ENCODE data around the gene ARHGEF12.
A peak's percentile ranks its signal among the peaks of the same experiment; 100 is the strongest.

The ARHGEF12 gene

DNA sequence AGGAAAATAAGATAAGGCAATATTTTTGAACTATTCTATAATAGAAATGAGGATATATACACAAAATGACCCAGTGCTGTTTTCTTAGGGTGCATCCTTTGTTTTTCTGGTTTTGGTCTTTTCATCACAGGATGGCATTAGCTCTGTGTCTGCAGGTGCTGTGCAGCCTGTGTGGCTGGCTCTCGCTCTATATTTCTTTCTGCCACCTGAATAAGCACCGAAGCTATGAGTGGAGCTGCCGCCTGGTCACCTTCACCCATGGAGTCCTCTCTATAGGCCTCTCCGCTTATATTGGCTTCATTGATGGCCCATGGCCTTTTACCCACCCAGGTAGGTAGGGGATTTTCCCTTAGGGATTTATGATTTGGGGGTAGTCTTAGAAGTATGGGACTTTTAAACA lies 8.9 kb upstream of the ARHGEF12 start:
- H3K9ac ChIP-seq = peak overlapping the region in 5 of 11 experiments; percentile 86 to 95 (median 91); a peak in 8 of 22 replicates
- H3K27ac ChIP-seq = peak overlapping the region in 8 of 11 experiments; percentile 88 to 92 (median 91); a peak in 16 of 22 replicates
- peaks cover 0 to 33% (median 0%) of the 10 kb centered on the region in 11 experiments; a peak in 4 of 22 replicates for H3K27me3 ChIP-seq
- H3K4me2 ChIP-seq = peak overlapping the region; percentile 87 to 95 (median 90)
- peaks cover 23 to 58% (median 35%) of the 10 kb centered on the region in 10 experiments for H3K4me1 ChIP-seq
- peaks cover 0 to 20% (median 7%) of the 10 kb centered on the region in 11 experiments; a peak in 10 of 22 replicates for H4K20me1 ChIP-seq
- H3K9me3 ChIP-seq (replicated peaks in 1 of 11) = no peaks in the 10 kb centered on the region
- peak overlapping the region in 4 of 10 experiments; percentile 11 to 92 (median 86); a peak in 6 of 20 replicates for H3K4me3 ChIP-seq
- H3K36me3 ChIP-seq = peaks cover 10 to 44% (median 20%) of the 10 kb centered on the region in 11 experiments
- TF ChIP-seq Cebpa-rat (IDR thresholded peaks at IDR 0.05) = no peak

DNA sequence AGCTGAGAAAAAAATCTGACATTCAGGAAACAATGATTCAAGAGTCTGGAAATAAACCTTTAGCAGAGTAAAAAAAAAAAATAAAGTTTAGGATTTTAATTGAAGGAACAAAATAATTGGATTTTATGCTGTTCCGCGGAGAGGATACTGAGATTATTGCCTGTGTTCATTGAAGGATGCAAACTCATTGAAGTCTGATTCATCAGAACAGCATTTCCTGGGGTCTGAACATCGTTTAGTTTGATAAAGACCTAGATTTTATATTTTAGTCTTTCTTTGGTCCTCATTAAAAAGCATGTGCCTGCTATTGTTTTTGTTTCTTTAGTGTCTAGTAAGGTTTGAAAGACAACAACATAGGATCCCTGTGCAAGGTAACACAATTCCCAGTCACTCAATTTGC lies 6.7 kb upstream of the ARHGEF12 start:
- H3K9me3 ChIP-seq (replicated peaks in 1 of 11) = no peaks in the 10 kb centered on the region
- H3K4me3 ChIP-seq = no peak overlapping the region
- H3K27ac ChIP-seq = no peak overlapping the region
- H4K20me1 ChIP-seq = peaks cover 0 to 20% (median 7%) of the 10 kb centered on the region in 11 experiments; a peak in 10 of 22 replicates
- H3K4me2 ChIP-seq = no peak overlapping the region
- TF ChIP-seq Cebpa-rat (IDR thresholded peaks at IDR 0.05) = no peak
- no peak overlapping the region for H3K9ac ChIP-seq
- peaks cover 23 to 57% (median 35%) of the 10 kb centered on the region in 10 experiments for H3K4me1 ChIP-seq
- H3K27me3 ChIP-seq = peaks cover 0 to 25% (median 0%) of the 10 kb centered on the region in 11 experiments; a peak in 4 of 22 replicates
- H3K36me3 ChIP-seq = peaks cover 10 to 45% (median 20%) of the 10 kb centered on the region in 11 experiments

DNA sequence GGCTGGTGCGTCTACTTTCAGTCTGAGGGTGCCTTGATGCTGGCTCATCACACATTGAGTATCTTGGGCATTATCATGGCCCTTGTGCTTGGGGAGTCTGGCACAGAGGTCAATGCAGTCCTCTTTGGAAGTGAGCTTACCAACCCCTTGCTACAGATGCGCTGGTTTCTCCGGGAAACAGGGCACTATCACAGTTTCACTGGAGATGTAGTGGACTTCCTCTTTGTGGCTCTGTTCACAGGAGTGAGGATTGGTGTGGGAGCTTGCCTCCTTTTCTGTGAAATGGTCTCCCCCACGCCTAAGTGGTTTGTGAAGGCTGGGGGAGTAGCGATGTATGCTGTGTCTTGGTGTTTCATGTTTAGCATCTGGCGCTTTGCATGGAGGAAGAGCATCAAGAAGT lies 6.2 kb upstream of the ARHGEF12 start:
- no peak for TF ChIP-seq Cebpa-rat (IDR thresholded peaks at IDR 0.05)
- Histone ChIP-seq H3K4me3 (no peak overlapping the region), H3K4me1 (peaks cover 23 to 55% (median 35%) of the 10 kb centered on the region in 10 experiments), H3K4me2 (no peak overlapping the region), H3K9ac (no peak overlapping the region), H3K36me3 (peaks cover 10 to 45% (median 20%) of the 10 kb centered on the region in 11 experiments), H3K27ac (no peak overlapping the region), H4K20me1 (peaks cover 0 to 20% (median 7%) of the 10 kb centered on the region in 11 experiments; a peak in 10 of 22 replicates), H3K9me3 (replicated peaks in 1 of 11) (no peaks in the 10 kb centered on the region), H3K27me3 (peaks cover 0 to 20% (median 0%) of the 10 kb centered on the region in 11 experiments; a peak in 4 of 22 replicates)

DNA sequence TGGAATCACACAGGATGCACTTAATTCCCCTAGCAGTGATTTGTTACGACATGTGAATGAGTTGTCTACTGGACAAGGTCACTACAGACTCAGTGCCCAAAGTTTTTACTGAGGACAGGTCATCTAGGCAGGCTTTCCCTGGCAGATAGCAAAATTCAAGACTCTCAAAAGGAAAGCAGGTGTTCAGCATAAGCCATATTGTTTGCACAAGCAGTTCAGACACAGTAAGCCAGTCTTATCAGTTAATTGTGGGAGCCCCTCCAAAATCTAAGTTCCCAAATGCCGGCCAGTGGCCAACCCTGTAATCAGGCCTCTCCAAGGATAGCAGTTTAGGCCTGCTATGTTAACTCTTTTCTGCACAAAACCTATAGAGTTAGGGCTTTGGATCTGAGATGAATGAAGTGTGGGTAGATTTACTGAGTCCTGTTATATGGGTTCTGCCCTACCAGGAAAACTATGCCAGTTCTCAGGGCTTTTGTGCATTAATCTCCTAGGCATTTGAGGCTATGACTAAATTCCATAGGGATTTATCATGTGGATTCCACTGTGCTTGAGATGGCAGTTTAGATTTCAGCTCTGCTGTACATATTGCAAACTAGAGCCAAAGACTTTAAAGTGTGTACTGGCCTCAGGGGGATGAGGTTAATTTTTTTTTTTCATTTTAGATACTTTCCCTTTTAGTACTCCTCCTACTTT lies 4.8 kb upstream of the ARHGEF12 start:
- TF ChIP-seq Cebpa-rat (IDR thresholded peaks at IDR 0.05) = no peak
- Histone ChIP-seq H4K20me1 (peaks cover 0 to 22% (median 7%) of the 10 kb centered on the region in 11 experiments; a peak in 11 of 22 replicates), H3K27me3 (peaks cover 0 to 17% (median under 1%) of the 10 kb centered on the region in 11 experiments; a peak in 8 of 22 replicates), H3K9me3 (replicated peaks in 1 of 11) (no peaks in the 10 kb centered on the region), H3K36me3 (peaks cover 10 to 45% (median 20%) of the 10 kb centered on the region in 11 experiments), H3K4me2 (no peak overlapping the region), H3K4me1 (peaks cover 18 to 55% (median 34%) of the 10 kb centered on the region in 10 experiments), H3K27ac (no peak overlapping the region), H3K4me3 (no peak overlapping the region), H3K9ac (no peak overlapping the region)

DNA sequence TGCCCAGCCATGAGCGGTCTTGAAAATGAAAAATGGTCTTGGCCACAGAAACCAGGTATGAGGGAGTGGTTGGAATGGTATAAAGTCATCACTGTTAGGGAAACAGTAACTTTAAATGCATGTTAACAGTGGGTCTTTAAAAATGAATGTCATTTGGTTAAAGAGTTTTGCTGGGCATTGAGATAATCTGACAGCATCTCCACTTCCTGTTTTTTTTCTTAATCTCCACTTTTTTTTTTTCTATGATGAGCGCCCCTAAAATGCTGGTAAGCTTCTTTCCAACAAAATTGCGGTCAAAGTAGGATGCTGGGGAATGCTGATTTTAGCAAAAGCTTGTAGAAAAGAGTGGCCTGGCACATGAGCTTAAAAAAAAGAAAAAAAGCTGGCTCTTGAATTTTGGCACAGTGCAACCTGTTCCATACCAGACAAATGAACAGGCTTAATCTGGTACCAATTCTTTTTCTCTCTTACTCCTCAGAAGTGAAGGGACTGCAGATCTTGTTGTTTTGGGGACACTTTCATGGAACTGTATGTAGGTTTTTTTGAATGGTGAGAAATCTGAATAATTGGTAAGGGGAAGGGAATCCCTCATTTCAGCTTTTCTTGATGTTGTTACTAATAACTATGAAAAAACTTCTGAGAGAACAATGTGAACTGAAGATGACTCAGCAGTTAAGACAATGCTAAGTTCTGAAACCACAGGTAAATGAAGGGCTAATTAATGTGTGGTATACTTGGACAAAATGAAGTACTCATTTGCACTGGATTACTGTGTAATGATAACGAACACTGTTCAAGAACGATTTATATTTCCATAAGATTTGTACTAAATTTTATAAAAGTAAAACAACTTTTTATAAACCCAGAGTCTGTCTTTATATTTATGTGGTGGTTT lies 3.1 kb upstream of the ARHGEF12 start:
- H3K4me2 ChIP-seq = no peak overlapping the region
- no peak for TF ChIP-seq Cebpa-rat (IDR thresholded peaks at IDR 0.05)

DNA sequence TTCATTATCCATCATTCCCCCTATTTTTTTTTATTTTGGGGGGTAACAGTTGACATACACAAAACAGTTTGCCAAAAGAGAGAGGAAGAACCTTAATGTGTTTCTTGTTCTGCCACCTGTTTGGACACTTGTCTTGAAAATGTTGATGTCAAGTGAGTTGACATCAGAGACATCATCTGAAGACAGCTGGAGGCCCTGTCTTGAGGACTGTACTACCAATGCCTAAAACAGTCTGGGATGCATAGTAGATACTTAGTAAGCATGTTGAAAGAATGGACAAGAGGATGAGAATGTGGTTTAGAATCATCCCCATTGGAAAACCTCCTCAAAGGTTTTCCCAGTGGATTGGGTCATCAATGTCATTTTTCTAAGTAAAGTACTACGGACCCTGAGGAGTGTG lies 2.4 kb upstream of the ARHGEF12 start:
- Histone ChIP-seq H3K27me3 (peaks cover 16 to 32% (median 23%) of the 10 kb centered on the region in 11 experiments), H3K36me3 (peaks cover 10 to 37% (median 20%) of the 10 kb centered on the region in 11 experiments), H3K9ac (no peak overlapping the region), H3K4me1 (peaks cover 21 to 51% (median 32%) of the 10 kb centered on the region in 10 experiments), H3K9me3 (replicated peaks in 1 of 11) (no peaks in the 10 kb centered on the region), H4K20me1 (peaks cover 17 to 43% (median 30%) of the 10 kb centered on the region in 11 experiments; a peak in 21 of 22 replicates), H3K27ac (no peak overlapping the region), H3K4me3 (no peak overlapping the region), H3K4me2 (no peak overlapping the region)
- no peak for TF ChIP-seq Cebpa-rat (IDR thresholded peaks at IDR 0.05)

More for the DNA sequence above, 3.1 kb upstream of the ARHGEF12 start:
- Histone ChIP-seq H3K27ac (no peak overlapping the region; a peak in 1 of 22 replicates), H3K9me3 (replicated peaks in 1 of 11) (no peaks in the 10 kb centered on the region), H3K4me1 (peaks cover 13 to 51% (median 30%) of the 10 kb centered on the region in 10 experiments), H4K20me1 (peaks cover 12 to 36% (median 23%) of the 10 kb centered on the region in 11 experiments; a peak in 21 of 22 replicates), H3K9ac (no peak overlapping the region), H3K4me3 (no peak overlapping the region), H3K27me3 (peaks cover 10 to 24% (median 15%) of the 10 kb centered on the region in 11 experiments; a peak in 21 of 22 replicates), H3K36me3 (peaks cover 10 to 43% (median 20%) of the 10 kb centered on the region in 11 experiments)

DNA sequence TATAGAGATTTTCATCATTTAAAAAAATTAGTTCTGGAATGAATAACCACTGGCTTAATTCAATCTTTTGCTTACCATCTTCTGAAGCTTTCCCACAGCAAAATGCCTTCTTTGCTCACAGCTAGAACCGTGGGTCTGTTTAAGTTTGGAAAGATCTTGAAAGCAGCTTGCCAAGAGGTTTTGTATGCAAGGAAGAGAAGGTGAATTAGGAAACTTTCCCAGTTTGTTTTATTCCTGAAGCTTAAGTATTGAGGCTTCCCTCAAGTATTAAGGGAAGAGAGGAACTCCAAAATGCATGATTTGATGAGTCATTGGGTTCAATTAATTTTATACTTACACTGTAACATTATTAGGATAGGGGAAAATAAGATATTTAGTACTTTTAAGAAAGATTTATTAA lies 1.9 kb upstream of the ARHGEF12 start:
- H4K20me1 ChIP-seq = peaks cover 22 to 48% (median 36%) of the 10 kb centered on the region in 11 experiments
- peaks cover 26 to 53% (median 33%) of the 10 kb centered on the region in 10 experiments for H3K4me1 ChIP-seq
- no peak overlapping the region for H3K27ac ChIP-seq

DNA sequence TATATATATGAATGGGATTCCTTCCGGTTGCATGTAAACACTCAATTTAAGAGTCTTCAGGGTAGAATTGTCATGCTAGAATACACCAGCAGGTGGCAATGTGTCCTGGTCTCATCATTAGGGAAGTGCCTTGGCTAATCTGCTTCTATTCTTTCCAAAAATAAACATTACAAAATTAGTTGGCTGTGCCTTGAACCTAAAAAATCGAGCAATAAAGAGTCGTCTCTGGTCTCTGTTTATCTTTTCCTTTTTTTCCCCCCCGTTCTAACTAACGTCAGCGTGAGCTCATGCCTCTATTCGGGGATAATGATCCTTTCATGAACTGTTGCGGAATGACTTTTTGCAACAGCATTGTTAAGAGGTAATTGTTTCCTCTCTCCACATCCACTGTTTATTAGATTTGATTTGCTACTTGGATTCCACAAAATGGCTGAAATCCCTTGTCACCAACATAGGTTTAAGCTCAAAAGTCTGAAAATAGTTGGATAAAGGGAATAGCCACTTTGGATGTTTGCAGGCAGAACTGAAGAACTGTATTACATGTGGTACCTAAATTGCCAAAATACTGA lies 1.2 kb upstream of the ARHGEF12 start:
- peaks cover 30 to 53% (median 36%) of the 10 kb centered on the region in 10 experiments for H3K4me1 ChIP-seq
- H3K27me3 ChIP-seq = peaks cover 28 to 43% (median 35%) of the 10 kb centered on the region in 11 experiments
- H3K27ac ChIP-seq = peak overlapping the region in 9 of 11 experiments; percentile 83 to 91 (median 89); a peak in 16 of 22 replicates
- peaks cover 28 to 52% (median 41%) of the 10 kb centered on the region in 11 experiments for H4K20me1 ChIP-seq
- peak overlapping the region; percentile 86 to 94 (median 92); a peak in 17 of 22 replicates for H3K9ac ChIP-seq
- H3K4me2 ChIP-seq = peak overlapping the region; percentile 93 to 99 (median 98)
- peaks cover 7 to 26% (median 16%) of the 10 kb centered on the region in 11 experiments for H3K36me3 ChIP-seq
- peak overlapping the region; percentile 81 to 96 (median 86) for H3K4me3 ChIP-seq
- no peak for TF ChIP-seq Cebpa-rat (IDR thresholded peaks at IDR 0.05)
- no peaks in the 10 kb centered on the region for H3K9me3 ChIP-seq (replicated peaks in 1 of 11)

More for the DNA sequence above, 1.9 kb upstream of the ARHGEF12 start:
- Histone ChIP-seq H3K9ac (no peak overlapping the region), H3K9me3 (replicated peaks in 1 of 11) (no peaks in the 10 kb centered on the region), H3K27me3 (peaks cover 21 to 37% (median 28%) of the 10 kb centered on the region in 11 experiments), H3K36me3 (peaks cover 10 to 32% (median 20%) of the 10 kb centered on the region in 11 experiments), H3K4me3 (no peak overlapping the region), H3K4me2 (no peak overlapping the region)
- TF ChIP-seq Cebpa-rat (IDR thresholded peaks at IDR 0.05) = no peak
